NT2/D1 (cell line): ENCODE measurements around the gene PTGES2.

ENCODE experiments used
- DNase-seq: peaks from one replicate; pipeline ENCODE4 v3.0.0-alpha.2; 2011; ENCODE audit warnings: low read depth, low spot score
- H3K27me3 ChIP-seq: 2 replicates; pipeline ENCODE4 v1.6.0; 2011; ENCODE audit warnings: mild to moderate bottlenecking; ENCODE audit not compliant: insufficient read length, insufficient read depth
- H3K36me3 ChIP-seq: 2 replicates; pipeline ENCODE4 v1.6.1; 2011; ENCODE audit warnings: mild to moderate bottlenecking, low read length, mixed read lengths; ENCODE audit not compliant: insufficient read depth, insufficient read length
- H3K4me1 ChIP-seq: 2 replicates; pipeline ENCODE4 v1.5.1; 2011; ENCODE audit not compliant: insufficient read depth, insufficient read length
- H3K4me3 ChIP-seq: 2 replicates; pipeline ENCODE4 v1.5.1; 2011; ENCODE audit warnings: low read depth; ENCODE audit not compliant: insufficient read length
- H3K9ac ChIP-seq: 2 replicates; pipeline ENCODE4 v1.6.0; 2011; ENCODE audit warnings: low read depth; ENCODE audit not compliant: insufficient read length
- H3K9me3 ChIP-seq: 2 replicates; pipeline ENCODE4 v1.5.1; 2011; ENCODE audit warnings: mild to moderate bottlenecking, low read length; ENCODE audit not compliant: insufficient read depth
- SUZ12 ChIP-seq: IDR thresholded peaks from 2 replicates; pipeline ENCODE4 v1.6.1; 2011; ENCODE audit not compliant: insufficient read length, insufficient read depth; ENCODE audit errors: extremely low read depth
- YY1 ChIP-seq: IDR thresholded peaks from 2 replicates; pipeline ENCODE4 v1.6.1; 2011; ENCODE audit not compliant: insufficient read length, insufficient read depth
- ZNF274 ChIP-seq: IDR thresholded peaks from 2 replicates; pipeline ENCODE4 v1.6.1; 2011; ENCODE audit warnings: mild to moderate bottlenecking, low read depth, low read length

The PTGES2 gene

GRCh38 chr9:128128836-128129590, 1.5 kb upstream of the PTGES2 start:
- peaks cover 22% of the 10 kb centered on the region for H3K36me3 ChIP-seq
- H3K4me1 ChIP-seq: peaks cover 20% of the 10 kb centered on the region
- H3K27me3 ChIP-seq: peaks cover 16% of the 10 kb centered on the region
- peak overlapping the region; percentile 98 for H3K9ac ChIP-seq
- TF ChIP-seq ZNF274 (no peak), YY1 (no peak), SUZ12 (no peak)
- no peak for DNase-seq
- H3K4me3 ChIP-seq: peak overlapping the region; percentile 94
- peaks cover 19% of the 10 kb centered on the region for H3K9me3 ChIP-seq

- H3K4me3 ChIP-seq: peak overlapping the region; percentile 94
- no peak for TF ChIP-seq SUZ12
- TF ChIP-seq YY1: no peak
- H3K27me3 ChIP-seq: peaks cover 15% of the 10 kb centered on the region
- peak; percentile 83 for DNase-seq
- peaks cover 11% of the 10 kb centered on the region; the same call in 1 of the 2 replicates for H3K9me3 ChIP-seq
- H3K36me3 ChIP-seq: peaks cover 30% of the 10 kb centered on the region
- peaks cover 20% of the 10 kb centered on the region for H3K4me1 ChIP-seq
- H3K9ac ChIP-seq: peak overlapping the region; percentile 98
Observed at GRCh38 chr9:128127990-128128835, 684 bp upstream of the PTGES2 start.

- H3K4me1 ChIP-seq: peaks cover 20% of the 10 kb centered on the region
- peak overlapping the region; percentile 17 for H3K9ac ChIP-seq
- DNase-seq: no peak
- peaks cover 13% of the 10 kb centered on the region for H3K27me3 ChIP-seq
- TF ChIP-seq ZNF274 (no peak), SUZ12 (no peak), YY1 (no peak)
- peak overlapping the region; percentile 15 for H3K4me3 ChIP-seq
- H3K36me3 ChIP-seq: peaks cover 53% of the 10 kb centered on the region
- H3K9me3 ChIP-seq: peaks cover 9% of the 10 kb centered on the region; the same call in 1 of the 2 replicates
Observed at GRCh38 chr9:128125580-128126354, 1.8 kb downstream of the PTGES2 start.

GRCh38 chr9:128124873-128125579, 2.5 kb downstream of the PTGES2 start:
- H3K9me3 ChIP-seq: peaks cover 9% of the 10 kb centered on the region; the same call in 1 of the 2 replicates
- peaks cover 60% of the 10 kb centered on the region for H3K36me3 ChIP-seq
- peak; percentile 65 for DNase-seq
- H3K9ac ChIP-seq: no peak overlapping the region
- no peak overlapping the region for H3K4me3 ChIP-seq
- H3K27me3 ChIP-seq: peaks cover 13% of the 10 kb centered on the region
- H3K4me1 ChIP-seq: peaks cover 20% of the 10 kb centered on the region
- no peak for TF ChIP-seq YY1
- no peak for TF ChIP-seq ZNF274
- no peak for TF ChIP-seq SUZ12

- DNase-seq: no peak
- H3K36me3 ChIP-seq: peaks cover 62% of the 10 kb centered on the region
- H3K4me1 ChIP-seq: peaks cover 20% of the 10 kb centered on the region
- H3K9ac ChIP-seq: no peak overlapping the region
- no peak for TF ChIP-seq SUZ12
- TF ChIP-seq YY1: no peak
- no peak for TF ChIP-seq ZNF274
- no peak overlapping the region for H3K4me3 ChIP-seq
- H3K9me3 ChIP-seq: peaks cover 7% of the 10 kb centered on the region; the same call in 1 of the 2 replicates
- H3K27me3 ChIP-seq: peaks cover 11% of the 10 kb centered on the region
Observed at GRCh38 chr9:128124451-128124850, 3.1 kb downstream of the PTGES2 start.

- Histone ChIP-seq H3K9ac (no peak overlapping the region), H3K27me3 (peaks cover 2% of the 10 kb centered on the region), H3K4me3 (no peak overlapping the region), H3K36me3 (peaks cover 62% of the 10 kb centered on the region), H3K4me1 (peaks cover 17% of the 10 kb centered on the region), H3K9me3 (no peaks in the 10 kb centered on the region)
- TF ChIP-seq YY1 (no peak), ZNF274 (no peak), SUZ12 (no peak)
- DNase-seq: no peak
Observed at GRCh38 chr9:128123451-128124080, 4.0 kb downstream of the PTGES2 start.
